NCI-H1417 (cell line): ENCODE data around the gene FAM120C.

Experiments used
- DNase-seq, 3 experiments: peaks; one replicate each; lab custom pipeline; 2025; lab: John Stamatoyannopoulos, UW

Gene FAM120C

GRCh38 chrX:54171091-54171490, 12.0 kb downstream of the FAM120C start:
- no peak for DNase-seq

- DNase-seq: peak in 1 of 3 experiments; percentile 43
These were observed 16.1 kb downstream of the FAM120C start for GRCh38 chrX:54166915-54167314.

DNA sequence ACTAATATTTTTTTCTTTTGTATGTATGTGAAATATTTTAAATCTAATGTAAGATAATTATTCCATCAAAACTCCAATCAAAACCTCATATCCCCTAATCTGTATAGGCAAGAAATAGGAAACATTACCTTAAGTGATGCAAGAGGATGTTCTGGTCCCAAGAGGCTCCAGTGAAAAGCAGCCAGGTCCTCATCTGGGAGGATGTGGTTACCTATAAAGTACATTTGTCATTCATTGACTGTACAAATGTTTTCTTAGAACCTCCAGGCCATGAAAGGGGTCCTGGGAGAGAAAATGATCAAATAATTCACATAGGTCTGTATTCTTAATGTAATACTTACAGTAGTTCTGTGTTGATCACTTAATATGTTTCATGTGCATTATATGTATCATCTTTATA, 25.5 kb downstream of the FAM120C start:
- DNase-seq: no peak

- no peak for DNase-seq
These were observed 48.8 kb downstream of the FAM120C start for GRCh38 chrX:54134269-54134668.

- DNase-seq: no peak
These were observed 66.7 kb downstream of the FAM120C start for GRCh38 chrX:54116391-54116790.

- no peak for DNase-seq
These were observed 89.5 kb downstream of the FAM120C start for GRCh38 chrX:54093571-54093970.

GRCh38 chrX:54093159-54093558, 89.9 kb downstream of the FAM120C start:
- DNase-seq: no peak

- DNase-seq: no peak
These were observed 92.2 kb downstream of the FAM120C start for GRCh38 chrX:54090880-54091279.

DNA sequence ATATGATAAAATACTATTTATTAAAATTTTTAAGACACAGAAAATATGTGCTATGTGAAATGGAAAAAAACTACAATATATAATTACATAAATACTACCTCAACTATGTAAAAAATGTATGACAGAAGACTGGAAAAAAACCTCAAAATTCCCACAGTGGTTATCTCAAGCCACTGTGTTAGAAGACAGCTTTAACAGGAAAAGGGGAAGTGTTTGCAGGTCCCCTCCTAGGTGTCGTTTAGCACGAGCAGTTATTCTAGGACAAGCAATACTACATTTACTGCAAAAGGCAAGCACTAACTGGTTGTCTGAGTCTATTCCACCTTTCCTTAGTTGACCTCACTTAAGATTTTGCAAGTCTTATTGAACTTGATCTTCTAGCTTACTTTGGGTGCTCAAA, 93.9 kb downstream of the FAM120C start:
- DNase-seq: no peak

GRCh38 chrX:54087661-54088060, 95.4 kb downstream of the FAM120C start:
- DNase-seq: no peak

- DNase-seq: no peak
These were observed 97.4 kb downstream of the FAM120C start for GRCh38 chrX:54085666-54086065.

DNA sequence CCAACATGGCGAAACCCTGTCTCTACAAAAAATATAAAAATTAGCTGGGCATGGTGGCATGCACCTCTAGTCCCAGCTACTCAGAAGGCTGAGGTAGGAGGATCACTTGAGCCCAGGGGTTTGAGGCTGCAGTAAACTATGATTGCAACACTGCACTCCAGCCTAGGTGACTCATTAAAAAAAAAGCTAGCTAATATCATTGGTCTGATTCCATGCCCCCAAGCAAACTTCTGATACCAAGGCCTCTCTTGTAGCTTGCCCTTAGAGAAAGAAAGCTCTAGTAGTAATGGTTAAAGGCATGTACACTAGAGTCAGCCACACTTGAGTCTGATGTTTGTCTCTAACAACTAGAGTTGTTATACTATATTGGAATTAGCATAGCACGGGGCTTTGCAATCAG, 106.2 kb downstream of the FAM120C start:
- DNase-seq: no peak

- DNase-seq: no peak
These were observed 108.2 kb downstream of the FAM120C start for GRCh38 chrX:54074826-54075225.

DNA sequence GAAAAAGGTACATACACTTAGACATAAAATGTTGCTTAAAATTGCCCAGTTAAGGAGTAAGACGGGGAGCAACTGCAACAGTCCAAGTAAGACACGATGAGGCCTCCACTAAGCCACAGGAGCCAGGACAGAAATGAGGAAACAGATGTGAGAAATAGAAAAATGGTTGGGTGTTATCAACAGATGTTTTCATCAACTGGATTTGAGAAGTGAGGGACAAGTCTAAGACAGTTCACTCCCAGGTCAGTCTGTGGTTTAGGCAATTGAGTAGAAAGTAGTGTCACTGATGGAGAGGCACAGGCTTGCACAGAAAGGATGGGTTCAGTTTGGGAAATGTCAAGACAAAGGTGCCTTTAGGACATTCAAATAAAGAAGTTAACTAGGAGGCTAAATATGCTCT, 115.3 kb downstream of the FAM120C start:
- DNase-seq: no peak

GRCh38 chrX:54066841-54067240, 116.2 kb downstream of the FAM120C start:
- no peak for DNase-seq

GRCh38 chrX:54064564-54064963, 118.5 kb downstream of the FAM120C start:
- no peak for DNase-seq

DNA sequence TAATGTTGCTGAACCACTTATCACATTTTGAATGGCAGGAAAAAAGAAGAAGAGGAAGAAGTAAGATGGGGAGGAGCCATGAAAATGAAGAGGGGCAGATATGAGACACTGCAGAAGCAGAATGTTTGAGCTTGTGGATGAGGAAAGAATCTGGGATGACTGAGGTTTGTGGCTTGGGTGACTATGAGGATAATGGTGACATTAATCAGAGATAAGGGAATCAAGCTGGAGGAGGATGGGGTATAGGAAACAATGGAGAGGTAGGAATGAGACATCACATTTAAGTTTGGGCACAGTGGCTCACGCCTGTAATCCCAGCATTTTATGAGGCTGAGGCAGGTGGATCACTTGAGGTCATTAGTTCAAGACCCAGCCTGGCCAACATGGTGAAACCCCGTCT, 119.7 kb downstream of the FAM120C start:
- no peak for DNase-seq

DNA sequence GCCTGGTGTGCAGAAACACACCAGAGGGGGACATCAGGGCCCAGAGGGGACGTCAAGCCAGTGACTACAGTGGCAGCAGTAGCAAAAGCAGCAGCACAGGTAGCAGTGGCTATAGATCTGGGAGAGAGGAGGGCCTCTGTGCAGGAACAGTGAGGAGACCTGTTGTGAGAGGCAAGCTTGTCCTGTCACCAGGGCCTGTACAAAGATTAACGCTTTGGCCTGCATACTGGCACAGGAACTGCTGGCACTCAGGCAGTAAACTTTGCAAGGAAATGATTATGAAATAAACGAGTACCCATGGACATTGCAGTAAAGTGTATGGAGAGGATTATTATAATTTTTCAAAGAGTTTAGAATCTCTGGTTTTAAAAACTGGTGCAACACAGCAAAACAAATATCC, 133.3 kb downstream of the FAM120C start:
- DNase-seq: no peak

- DNase-seq: no peak
These were observed 134.6 kb downstream of the FAM120C start for GRCh38 chrX:54048412-54048811.

DNA sequence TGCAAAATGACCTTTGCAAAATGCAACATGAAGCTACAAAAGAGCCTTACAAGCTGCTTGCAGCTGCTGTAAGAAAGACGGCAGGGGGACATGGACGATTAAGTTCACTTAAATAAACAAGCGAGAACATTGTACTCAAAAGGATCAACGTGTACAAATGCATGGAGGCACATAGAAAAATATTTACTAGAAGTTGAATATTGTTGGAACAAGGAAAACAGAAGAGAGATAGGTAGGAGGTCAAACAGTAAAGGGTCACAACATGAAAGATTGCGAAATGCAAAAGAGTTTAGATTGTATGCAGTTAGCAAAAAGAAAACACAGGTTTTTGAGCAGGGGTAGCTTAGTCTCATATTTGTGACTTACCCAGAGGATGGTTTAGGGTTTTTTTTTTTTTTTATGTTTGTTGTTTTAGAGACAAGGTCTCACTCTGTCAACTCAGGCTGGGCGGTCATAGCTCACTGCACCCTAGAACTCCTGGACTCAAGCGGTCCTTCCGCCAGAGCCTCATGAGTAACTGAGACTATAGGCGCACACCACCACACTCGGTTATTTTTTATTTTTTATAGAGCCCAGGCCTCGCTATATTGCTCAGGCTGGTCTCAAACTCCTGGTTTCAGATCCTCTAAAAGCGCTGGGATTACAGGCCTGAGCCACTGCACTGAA, 137.4 kb downstream of the FAM120C start:
- DNase-seq: peak in 1 of 3 experiments; percentile 3

- peak in 1 of 3 experiments; percentile 85 for DNase-seq
These were observed 138.1 kb downstream of the FAM120C start for GRCh38 chrX:54044877-54045338.

- peak; percentile 93 to 98 (median 94) for DNase-seq
These were observed 138.8 kb downstream of the FAM120C start, which contains the start of gene PHF8 for GRCh38 chrX:54044126-54044876. TSS of gene PHF8 (minus strand) at chrX:54044473. CDS start at chrX:54042728, 1,745 bp downstream.

GRCh38 chrX:54043541-54044125, 139.4 kb downstream of the FAM120C start:
- DNase-seq: peak in 2 of 3 experiments; percentile 27 to 84
